Measurements from ENCODE around the gene TMEM50B. TPM values are rescaled to one million over a fixed set of nuclear protein-coding genes. Genes with fewer than 3 reads are reported as not detected.
"Not testable (repeated sequence)": the region's sequence is repeated elsewhere in the genome, so short reads cannot be mapped to it uniquely, and the experiment has no call there.

The TMEM50B gene
- total RNA-seq, 1 donor from 2014 or later, result 29.7 TPM

- no peak overlapping the region for H3K27ac Mint-ChIP-seq (ENCODE audit: unreplicated experiment)
- Histone ChIP-seq H4K20me1 (ENCODE audit: insufficient read depth, low read length) (no peaks in the 10 kb centered on the region), H2AFZ (ENCODE audit: low read depth, low read length) (no peak overlapping the region), H3K36me3 (ENCODE audit: insufficient read depth, low read length) (peaks cover 44% of the 10 kb centered on the region), H3K9ac (ENCODE audit: low read length) (no peak overlapping the region), H3K79me2 (ENCODE audit: insufficient read depth, low read length) (no peaks in the 10 kb centered on the region), H3K4me1 (ENCODE audit: insufficient read depth, low read length) (no peaks in the 10 kb centered on the region), H3K4me2 (ENCODE audit: low read length) (no peak overlapping the region), H3K27me3 (ENCODE audit: insufficient read depth, low read length) (no peaks in the 10 kb centered on the region), H3K27ac (ENCODE audit: low read depth, low read length) (no peak overlapping the region), H3K4me3 (ENCODE audit: insufficient read depth, low read depth, low read length) (no peak overlapping the region), H3K9me3 (ENCODE audit: insufficient read depth, low read depth, low read length) (no peaks in the 10 kb centered on the region)
- DNase-seq (ENCODE audit: low read depth) (no peak), FAIRE-seq (no peak)
- H3K4me3 Mint-ChIP-seq (ENCODE audit: unreplicated experiment), result no peak overlapping the region
- no peaks in the 10 kb centered on the region for H3K4me1 Mint-ChIP-seq (ENCODE audit: low read depth, unreplicated experiment)
- H3K9me3 Mint-ChIP-seq (ENCODE audit: unreplicated experiment), result no peaks in the 10 kb centered on the region
- no peaks in the 10 kb centered on the region for H3K27me3 Mint-ChIP-seq (ENCODE audit: low read depth, unreplicated experiment)
- no peak for TF ChIP-seq CTCF (IDR thresholded peaks at IDR 0.05; ENCODE audit: insufficient read depth, low read depth, low read length)
- no peak for TF ChIP-seq EZH2 (IDR thresholded peaks at IDR 0.05; ENCODE audit: insufficient read depth, low read length)
- H3K36me3 Mint-ChIP-seq (ENCODE audit: low read depth, unreplicated experiment), result peaks cover 20% of the 10 kb centered on the region
Measured at GRCh38 chr21:33512481-33512880, 32.7 kb upstream of the TMEM50B start.

GRCh38 chr21:33511639-33512038 lies 31.9 kb upstream of the TMEM50B start:
- FAIRE-seq (no peak), DNase-seq (ENCODE audit: low read depth) (no peak)
- Histone ChIP-seq H2AFZ (ENCODE audit: low read depth, low read length) (no peak overlapping the region), H4K20me1 (ENCODE audit: insufficient read depth, low read length) (no peaks in the 10 kb centered on the region), H3K36me3 (ENCODE audit: insufficient read depth, low read length) (peaks cover 40% of the 10 kb centered on the region), H3K4me1 (ENCODE audit: insufficient read depth, low read length) (no peaks in the 10 kb centered on the region), H3K4me3 (ENCODE audit: insufficient read depth, low read depth, low read length) (no peak overlapping the region), H3K9me3 (ENCODE audit: insufficient read depth, low read depth, low read length) (no peaks in the 10 kb centered on the region), H3K4me2 (ENCODE audit: low read length) (no peak overlapping the region), H3K27ac (ENCODE audit: low read depth, low read length) (no peak overlapping the region), H3K9ac (ENCODE audit: low read length) (no peak overlapping the region), H3K27me3 (ENCODE audit: insufficient read depth, low read length) (no peaks in the 10 kb centered on the region), H3K79me2 (ENCODE audit: insufficient read depth, low read length) (no peaks in the 10 kb centered on the region)
- Mint-ChIP-seq H3K36me3 (ENCODE audit: low read depth, unreplicated experiment) (peaks cover 21% of the 10 kb centered on the region), H3K4me1 (ENCODE audit: low read depth, unreplicated experiment) (no peaks in the 10 kb centered on the region), H3K4me3 (ENCODE audit: unreplicated experiment) (no peak overlapping the region), H3K27me3 (ENCODE audit: low read depth, unreplicated experiment) (no peaks in the 10 kb centered on the region), H3K9me3 (ENCODE audit: unreplicated experiment) (no peaks in the 10 kb centered on the region), H3K27ac (ENCODE audit: unreplicated experiment) (no peak overlapping the region)
- TF ChIP-seq CTCF (IDR thresholded peaks at IDR 0.05; ENCODE audit: insufficient read depth, low read depth, low read length), result no peak
- TF ChIP-seq EZH2 (IDR thresholded peaks at IDR 0.05; ENCODE audit: insufficient read depth, low read length), result no peak

GRCh38 chr21:33510826-33511225 lies 31.1 kb upstream of the TMEM50B start:
- Mint-ChIP-seq H3K36me3 (ENCODE audit: low read depth, unreplicated experiment) (peaks cover 21% of the 10 kb centered on the region), H3K4me1 (ENCODE audit: low read depth, unreplicated experiment) (no peaks in the 10 kb centered on the region), H3K27me3 (ENCODE audit: low read depth, unreplicated experiment) (no peaks in the 10 kb centered on the region), H3K27ac (ENCODE audit: unreplicated experiment) (no peak overlapping the region), H3K4me3 (ENCODE audit: unreplicated experiment) (no peak overlapping the region), H3K9me3 (ENCODE audit: unreplicated experiment) (no peaks in the 10 kb centered on the region)
- H3K9me3 ChIP-seq (ENCODE audit: insufficient read depth, low read depth, low read length), result no peaks in the 10 kb centered on the region
- TF ChIP-seq EZH2 (IDR thresholded peaks at IDR 0.05; ENCODE audit: insufficient read depth, low read length) (no peak), CTCF (IDR thresholded peaks at IDR 0.05; ENCODE audit: insufficient read depth, low read depth, low read length) (no peak)
- DNase-seq (ENCODE audit: low read depth), result no peak
- H3K9ac ChIP-seq (ENCODE audit: low read length), result no peak overlapping the region
- H2AFZ ChIP-seq (ENCODE audit: low read depth, low read length), result no peak overlapping the region
- no peaks in the 10 kb centered on the region for H3K27me3 ChIP-seq (ENCODE audit: insufficient read depth, low read length)
- H3K4me3 ChIP-seq (ENCODE audit: insufficient read depth, low read depth, low read length), result no peak overlapping the region
- H3K27ac ChIP-seq (ENCODE audit: low read depth, low read length), result no peak overlapping the region
- H3K36me3 ChIP-seq (ENCODE audit: insufficient read depth, low read length), result peaks cover 35% of the 10 kb centered on the region
- H3K4me1 ChIP-seq (ENCODE audit: insufficient read depth, low read length), result no peaks in the 10 kb centered on the region
- no peaks in the 10 kb centered on the region for H4K20me1 ChIP-seq (ENCODE audit: insufficient read depth, low read length)
- no peaks in the 10 kb centered on the region for H3K79me2 ChIP-seq (ENCODE audit: insufficient read depth, low read length)
- H3K4me2 ChIP-seq (ENCODE audit: low read length), result no peak overlapping the region
- FAIRE-seq, result no peak

- not testable (repeated sequence) for H3K27ac Mint-ChIP-seq (ENCODE audit: unreplicated experiment); H3K27me3 ChIP-seq (ENCODE audit: insufficient read depth, low read length); H3K9me3 Mint-ChIP-seq (ENCODE audit: unreplicated experiment); H3K27ac ChIP-seq (ENCODE audit: low read depth, low read length); H3K4me1 ChIP-seq (ENCODE audit: insufficient read depth, low read length); H4K20me1 ChIP-seq (ENCODE audit: insufficient read depth, low read length); H3K9ac ChIP-seq (ENCODE audit: low read length); H3K9me3 ChIP-seq (ENCODE audit: insufficient read depth, low read depth, low read length); H3K4me2 ChIP-seq (ENCODE audit: low read length); H3K79me2 ChIP-seq (ENCODE audit: insufficient read depth, low read length); FAIRE-seq; H2AFZ ChIP-seq (ENCODE audit: low read depth, low read length); H3K4me3 Mint-ChIP-seq (ENCODE audit: unreplicated experiment); H3K4me3 ChIP-seq (ENCODE audit: insufficient read depth, low read depth, low read length); H3K4me1 Mint-ChIP-seq (ENCODE audit: low read depth, unreplicated experiment); H3K27me3 Mint-ChIP-seq (ENCODE audit: low read depth, unreplicated experiment); DNase-seq (ENCODE audit: low read depth)
- peaks cover 31% of the 10 kb centered on the region for H3K36me3 ChIP-seq (ENCODE audit: insufficient read depth, low read length)
- peaks cover 21% of the 10 kb centered on the region for H3K36me3 Mint-ChIP-seq (ENCODE audit: low read depth, unreplicated experiment)
Measured at GRCh38 chr21:33507003-33507402, 27.2 kb upstream of the TMEM50B start.
